Adipocyte (in vitro differentiated cells): ENCODE measurements around the gene MAP4.

ENCODE experiments used
- DNase-seq: peaks from one replicate; pipeline ENCODE4 v3.0.0-alpha.2; 2015; ENCODE audit warnings: low read depth
- H3K27me3 ChIP-seq: replicated peaks from 2 replicates; pipeline ENCODE4 v1.7.0; 2013; ENCODE audit warnings: mild to moderate bottlenecking, low read length, moderate library complexity; ENCODE audit not compliant: control insufficient read depth, insufficient read depth
- H3K36me3 ChIP-seq: 2 replicates; pipeline ENCODE4 v1.7.0; 2013; ENCODE audit warnings: low read length, mild to moderate bottlenecking, moderate library complexity; ENCODE audit not compliant: control insufficient read depth, insufficient read depth, severe bottlenecking
- H3K4me1 ChIP-seq: 2 replicates; pipeline ENCODE4 v1.7.0; 2013; ENCODE audit warnings: mild to moderate bottlenecking, low read length, moderate library complexity; ENCODE audit not compliant: control insufficient read depth, insufficient read depth
- H3K4me3 ChIP-seq: 2 replicates; pipeline ENCODE4 v1.7.0; 2013; ENCODE audit warnings: mild to moderate bottlenecking, low read length, moderate library complexity
- H3K9ac ChIP-seq: 2 replicates; pipeline ENCODE4 v1.7.0; 2013; ENCODE audit warnings: mild to moderate bottlenecking, low read length, moderate library complexity
- H3K9me3 ChIP-seq: 2 replicates; pipeline ENCODE4 v1.7.0; 2013; ENCODE audit warnings: mild to moderate bottlenecking, low read length, moderate library complexity; ENCODE audit not compliant: control insufficient read depth

The MAP4 gene

DNA sequence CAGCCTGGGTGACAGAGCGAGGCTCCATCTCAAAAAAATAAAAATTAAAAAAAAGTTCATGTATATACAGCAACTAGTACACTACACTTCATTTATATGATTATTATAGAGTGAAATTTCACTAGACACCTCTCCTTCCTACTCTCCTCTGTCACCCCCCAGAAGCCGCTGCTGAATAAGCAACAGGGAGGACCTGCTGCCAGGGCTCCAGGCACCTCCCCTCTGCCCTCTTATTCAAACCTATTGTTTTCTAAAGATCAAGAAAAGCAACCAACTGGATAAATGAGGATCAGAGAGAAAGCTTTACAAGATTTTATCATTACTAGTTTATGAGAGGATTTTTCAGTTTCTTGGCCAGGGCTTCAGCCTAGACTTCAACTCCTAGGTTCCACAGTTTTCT lies 141.8 kb downstream of the MAP4 start:
- H3K4me1 ChIP-seq = peaks cover 18% of the 10 kb centered on the region
- no peak overlapping the region for H3K4me3 ChIP-seq
- no peak for DNase-seq
- H3K27me3 ChIP-seq = no peaks in the 10 kb centered on the region
- peaks cover 66% of the 10 kb centered on the region for H3K36me3 ChIP-seq
- no peaks in the 10 kb centered on the region for H3K9me3 ChIP-seq
- no peak overlapping the region for H3K9ac ChIP-seq

DNA sequence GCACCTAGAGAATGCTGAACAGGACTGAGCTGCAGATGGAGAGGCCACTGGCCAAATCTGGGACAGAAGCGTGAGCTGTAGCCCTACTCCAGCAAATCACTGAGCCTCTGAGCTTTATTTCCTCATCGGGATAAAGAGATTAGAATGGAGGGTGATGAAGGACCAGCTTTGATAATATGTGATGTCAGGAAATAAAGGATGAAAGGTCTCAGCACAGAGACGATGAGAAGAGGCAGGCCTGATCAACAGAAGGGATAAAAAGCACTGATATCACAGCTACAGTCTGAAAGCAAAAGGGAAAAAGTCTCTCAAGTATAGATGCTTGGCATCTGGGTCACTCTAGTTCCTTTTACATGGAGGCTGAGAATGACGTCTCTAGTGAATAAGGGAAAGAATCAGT lies 143.3 kb downstream of the MAP4 start:
- Histone ChIP-seq H3K27me3 (no peaks in the 10 kb centered on the region), H3K4me3 (no peak overlapping the region), H3K9me3 (no peaks in the 10 kb centered on the region), H3K4me1 (peaks cover 15% of the 10 kb centered on the region), H3K36me3 (peaks cover 81% of the 10 kb centered on the region), H3K9ac (no peak overlapping the region)
- no peak for DNase-seq

DNA sequence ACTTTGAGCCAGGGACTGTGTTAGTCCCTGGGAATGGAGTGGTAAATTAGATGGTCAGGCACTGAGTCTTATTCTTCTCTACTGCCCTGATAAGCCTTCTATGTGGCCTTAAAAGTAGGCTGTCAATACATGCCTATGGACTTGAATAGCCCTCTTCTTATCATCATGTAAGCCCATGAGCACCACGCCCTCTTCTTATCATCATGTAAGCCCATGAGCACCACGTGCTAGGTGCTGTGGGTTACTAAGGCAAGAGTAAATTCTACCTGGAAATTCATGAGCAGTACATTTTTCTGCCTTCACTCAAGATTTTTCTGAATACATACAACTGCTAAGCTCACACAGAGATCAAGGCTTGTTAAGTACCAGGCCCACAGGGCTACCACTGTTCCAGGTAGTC lies 144.8 kb downstream of the MAP4 start:
- Histone ChIP-seq H3K4me1 (peaks cover 10% of the 10 kb centered on the region), H3K4me3 (no peak overlapping the region), H3K27me3 (no peaks in the 10 kb centered on the region), H3K36me3 (peaks cover 86% of the 10 kb centered on the region), H3K9ac (no peak overlapping the region), H3K9me3 (no peaks in the 10 kb centered on the region)
- no peak for DNase-seq

DNA sequence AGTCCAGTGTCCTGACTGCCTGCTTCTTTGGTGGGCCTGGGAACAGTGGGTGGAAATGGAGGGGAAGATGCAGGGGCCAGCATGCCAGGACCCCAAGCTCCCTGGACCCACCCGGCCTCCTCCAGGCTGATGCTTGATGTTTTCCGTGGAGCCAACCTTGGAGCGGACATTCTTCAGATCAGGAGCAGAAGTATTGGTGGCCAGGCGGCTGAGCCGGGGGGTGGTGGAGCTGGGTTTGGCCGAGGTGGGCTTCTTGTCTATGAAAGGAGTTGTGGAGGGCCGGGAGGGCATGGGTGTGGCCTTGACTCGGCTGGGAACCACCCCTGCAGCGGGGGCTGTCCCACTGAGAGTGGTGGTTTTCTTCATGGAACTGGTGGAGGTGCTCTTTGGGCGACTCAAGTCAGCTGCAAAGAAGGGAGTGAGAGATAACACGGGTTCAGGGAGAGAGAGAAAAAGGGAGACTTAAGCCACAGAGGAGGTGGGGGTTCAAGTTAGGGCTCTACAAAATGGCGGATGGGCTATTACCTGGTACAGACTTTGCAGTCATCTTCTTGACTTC lies 145.4 kb downstream of the MAP4 start:
- Histone ChIP-seq H3K36me3 (peaks cover 87% of the 10 kb centered on the region), H3K4me1 (peaks cover 10% of the 10 kb centered on the region), H3K9me3 (no peaks in the 10 kb centered on the region), H3K27me3 (no peaks in the 10 kb centered on the region), H3K4me3 (no peak overlapping the region), H3K9ac (no peak overlapping the region)
- DNase-seq = no peak

DNA sequence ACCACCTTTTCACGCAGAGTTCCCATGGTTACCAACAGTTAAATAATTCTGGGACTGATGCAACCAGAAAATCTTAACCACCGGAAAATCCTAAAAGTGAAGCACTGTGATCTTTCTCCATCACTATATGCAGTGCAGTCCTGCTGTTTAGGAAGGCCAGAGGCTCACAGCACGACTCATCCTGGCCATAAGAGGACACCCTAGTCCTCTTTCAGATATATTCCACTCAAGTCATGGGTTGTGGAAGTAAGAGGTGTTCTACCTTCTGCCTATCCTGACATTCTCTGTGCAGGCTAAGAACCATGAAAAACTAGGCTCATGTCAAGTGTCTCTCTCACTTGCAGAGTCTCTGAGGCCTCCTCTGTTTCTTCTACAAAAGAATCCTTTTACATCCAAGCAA lies 146.1 kb downstream of the MAP4 start:
- H3K4me1 ChIP-seq = peaks cover 6% of the 10 kb centered on the region
- no peaks in the 10 kb centered on the region for H3K9me3 ChIP-seq
- H3K27me3 ChIP-seq = no peaks in the 10 kb centered on the region
- no peak overlapping the region for H3K9ac ChIP-seq
- H3K4me3 ChIP-seq = no peak overlapping the region
- DNase-seq = no peak
- peaks cover 87% of the 10 kb centered on the region for H3K36me3 ChIP-seq

DNA sequence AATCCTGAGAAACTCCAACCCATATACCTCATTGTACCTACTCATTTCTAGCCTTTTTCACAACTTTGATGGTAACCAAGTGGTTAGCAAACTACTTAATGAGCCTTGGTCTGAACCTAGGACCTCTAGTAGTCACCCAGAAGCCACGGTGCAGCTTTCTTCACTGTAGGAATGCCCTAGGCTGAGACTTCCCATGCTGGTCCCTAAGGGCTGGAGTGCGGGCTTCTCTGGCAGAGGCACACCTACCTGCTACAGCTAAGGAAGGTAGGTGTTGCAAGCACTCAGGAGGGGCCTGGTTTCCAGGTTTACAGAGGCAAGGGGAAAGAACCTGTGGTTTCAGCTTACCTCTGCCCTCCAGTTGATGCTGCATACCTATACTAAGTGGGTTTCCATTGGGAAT lies 147.9 kb downstream of the MAP4 start:
- DNase-seq = no peak
- Histone ChIP-seq H3K4me3 (no peak overlapping the region), H3K27me3 (no peaks in the 10 kb centered on the region), H3K9ac (no peak overlapping the region), H3K9me3 (no peaks in the 10 kb centered on the region), H3K4me1 (no peaks in the 10 kb centered on the region), H3K36me3 (peaks cover 92% of the 10 kb centered on the region)

DNA sequence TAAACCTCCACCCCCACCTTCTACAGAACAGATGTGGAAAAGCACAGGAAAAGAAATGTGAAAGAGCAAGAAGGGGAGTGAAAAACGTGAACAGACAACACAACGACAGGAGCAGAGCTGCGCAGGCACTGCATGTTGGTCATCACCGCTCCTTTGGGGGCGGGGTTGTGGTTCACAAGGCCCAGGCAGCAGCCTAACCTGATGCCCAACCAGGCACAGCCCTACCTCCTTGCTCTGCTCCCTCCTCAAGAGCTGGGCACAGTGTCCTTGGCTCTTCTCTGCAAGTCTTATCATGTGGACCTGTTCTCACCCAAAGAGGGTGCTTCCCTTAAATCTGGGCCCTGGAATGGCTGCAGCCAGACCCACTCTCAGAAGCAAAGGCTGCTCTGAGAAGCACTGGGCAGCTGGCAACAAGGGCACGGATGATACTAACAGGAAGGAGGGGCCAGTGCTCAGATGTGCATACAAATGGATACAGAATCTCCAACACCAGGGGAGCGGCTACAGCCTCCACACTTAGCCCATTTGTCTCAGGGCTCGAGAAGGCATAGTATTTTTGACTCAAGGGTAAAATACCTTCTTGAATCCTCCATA lies 148.7 kb downstream of the MAP4 start:
- Histone ChIP-seq H3K36me3 (peaks cover 93% of the 10 kb centered on the region), H3K4me1 (no peaks in the 10 kb centered on the region), H3K9me3 (no peaks in the 10 kb centered on the region), H3K4me3 (no peak overlapping the region), H3K27me3 (no peaks in the 10 kb centered on the region), H3K9ac (no peak overlapping the region)
- DNase-seq = no peak

DNA sequence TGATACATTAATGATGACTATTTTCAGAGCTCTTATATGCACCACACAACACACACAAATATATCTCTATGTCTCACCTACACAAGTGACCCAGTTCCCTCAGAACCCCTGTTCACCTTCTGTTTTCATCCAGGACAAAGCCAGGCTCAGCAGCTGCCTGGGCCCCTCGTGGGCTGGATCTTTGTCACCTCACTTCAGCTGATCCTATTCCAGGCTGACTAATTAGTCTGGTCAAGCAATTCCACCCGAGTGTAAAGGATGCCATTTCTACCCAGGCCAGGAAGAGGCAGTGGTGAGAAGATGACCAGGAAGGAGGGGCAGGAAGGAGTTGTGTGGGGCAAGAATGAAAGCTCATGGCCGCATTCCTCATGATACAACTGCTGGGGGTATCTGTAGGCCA lies 151.0 kb downstream of the MAP4 start:
- Histone ChIP-seq H3K4me3 (no peak overlapping the region), H3K4me1 (no peaks in the 10 kb centered on the region), H3K9me3 (no peaks in the 10 kb centered on the region), H3K27me3 (no peaks in the 10 kb centered on the region), H3K36me3 (peaks cover 79% of the 10 kb centered on the region), H3K9ac (no peak overlapping the region)
- DNase-seq = no peak

DNA sequence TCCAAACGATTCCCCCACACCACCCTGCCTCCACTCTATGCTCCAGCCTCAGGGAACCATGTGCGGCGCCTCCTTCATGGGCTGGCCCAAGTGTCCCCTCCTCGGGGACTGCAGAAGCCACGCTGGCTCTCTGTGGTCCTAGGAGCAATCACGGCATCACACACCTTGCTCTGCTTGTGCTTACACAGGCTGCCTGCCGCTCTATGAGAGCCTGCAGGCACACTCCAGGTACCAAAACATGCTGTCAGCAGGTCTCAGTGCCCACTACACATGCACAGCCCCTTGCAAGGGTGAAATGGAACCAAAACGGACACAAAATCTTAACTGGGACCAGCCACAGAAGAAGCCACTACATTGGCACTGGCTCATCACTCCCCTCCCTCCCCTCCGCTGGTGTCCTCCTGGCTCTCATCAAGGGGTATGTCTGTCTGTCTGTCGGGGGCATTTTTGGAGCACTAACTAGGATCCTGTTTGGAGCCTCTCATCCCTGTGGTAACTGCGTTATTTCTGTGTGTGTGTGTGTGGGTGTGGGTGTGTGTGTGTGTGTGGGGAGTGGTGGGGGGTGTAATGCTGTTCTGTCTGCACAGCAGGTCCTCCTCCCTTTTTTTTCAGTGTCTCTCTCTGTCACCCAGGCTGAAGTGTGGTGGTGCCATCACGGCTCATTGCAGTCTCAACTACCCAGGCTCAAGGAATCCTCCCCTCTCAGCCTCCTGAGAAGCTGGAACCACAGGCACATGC lies 152.7 kb downstream of the MAP4 start:
- Histone ChIP-seq H3K4me3 (no peak overlapping the region), H3K9me3 (no peaks in the 10 kb centered on the region), H3K4me1 (no peaks in the 10 kb centered on the region), H3K9ac (no peak overlapping the region), H3K36me3 (peaks cover 74% of the 10 kb centered on the region), H3K27me3 (no peaks in the 10 kb centered on the region)
- DNase-seq = no peak

DNA sequence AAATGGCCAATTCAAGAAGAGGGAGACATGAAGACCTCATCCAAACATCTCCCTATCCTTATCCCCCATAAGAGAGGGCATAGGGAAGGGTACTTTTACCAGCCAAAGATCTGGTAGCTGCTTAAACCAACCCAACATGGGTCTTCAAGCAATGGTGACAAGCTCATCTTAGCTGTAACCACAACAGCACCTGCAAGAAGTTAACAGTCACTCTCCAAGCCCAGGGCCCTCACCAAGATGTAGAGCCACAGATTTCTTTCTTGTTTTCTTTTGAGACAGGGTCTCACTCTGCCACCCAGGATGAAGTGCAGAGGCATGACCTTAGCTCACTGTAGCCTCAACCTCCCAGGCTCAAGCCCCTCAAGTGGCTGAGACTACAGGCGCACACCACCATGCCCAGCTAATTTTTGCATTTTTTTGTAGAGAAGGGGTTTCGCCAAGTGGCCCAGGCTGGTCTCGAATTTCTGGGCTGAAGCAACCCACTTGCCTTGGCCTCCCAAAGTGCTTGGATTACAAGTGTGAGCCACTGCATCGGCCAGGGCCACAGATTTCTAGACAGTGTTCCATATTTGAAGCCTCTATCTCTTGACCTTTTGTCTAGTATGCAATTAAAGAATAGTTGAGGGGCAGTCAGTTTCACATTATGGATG lies 156.1 kb downstream of the MAP4 start:
- Histone ChIP-seq H3K36me3 (peaks cover 65% of the 10 kb centered on the region), H3K27me3 (no peaks in the 10 kb centered on the region), H3K4me1 (peaks cover 18% of the 10 kb centered on the region), H3K9me3 (no peaks in the 10 kb centered on the region), H3K4me3 (no peak overlapping the region), H3K9ac (no peak overlapping the region)
- DNase-seq = no peak

DNA sequence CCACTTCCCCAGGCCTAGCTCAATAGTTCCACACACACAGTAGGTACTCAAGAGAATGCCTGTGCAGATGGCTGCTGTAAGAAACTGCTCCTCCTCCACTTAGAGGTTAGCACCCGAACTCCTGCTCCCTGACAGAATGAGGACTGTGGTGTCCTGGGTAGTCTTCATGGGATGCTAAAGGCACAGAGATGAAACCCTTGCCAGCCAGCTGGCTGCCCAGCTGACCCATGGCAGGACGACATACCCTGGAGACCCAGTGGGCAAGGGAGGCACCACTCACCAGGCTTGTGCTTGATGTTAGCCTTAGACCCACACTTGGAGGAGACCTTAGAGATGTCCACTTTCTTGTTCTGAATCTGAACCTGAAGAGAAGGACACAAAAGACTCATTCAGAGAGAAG lies 159.1 kb downstream of the MAP4 start:
- Histone ChIP-seq H3K9ac (peak overlapping the region; percentile 33), H3K4me3 (no peak overlapping the region), H3K4me1 (peaks cover 18% of the 10 kb centered on the region), H3K9me3 (no peaks in the 10 kb centered on the region), H3K27me3 (no peaks in the 10 kb centered on the region), H3K36me3 (peaks cover 72% of the 10 kb centered on the region)
- no peak for DNase-seq
